Gastrocnemius medialis (tissue), 4 donors: ENCODE data around the gene MUC15. TPM values are rescaled to one million over a fixed set of nuclear protein-coding genes. Genes with fewer than 3 reads are reported as not detected.

Experiments
- ATAC-seq, 2 donors: fragments of 150-250 bp; one replicate each; pipeline ENCODE4 v1.9.1; 2016
- DNase-seq, 2 donors: peaks; one replicate each; pipeline ENCODE4 v3.0.0-alpha.2; 2019
- H3K27ac ChIP-seq, 4 donors: fragments of 200-600 bp; sonication (generic); 1 replicate in 1 of 4; 2 replicates in 3 of 4; pipeline ENCODE4 v1.5.1; 2016 to 2018; ENCODE audit warnings: mild to moderate bottlenecking in 2 of 4, moderate library complexity in 1 of 4
- H3K27me3 ChIP-seq, 3 donors: fragments of 200-600 bp; sonication (generic) in 2 of 3; 1 replicate in 1 of 3; 2 replicates in 2 of 3; pipeline versions ENCODE4 v1.5.1 to v1.6.0; 2016 to 2019; ENCODE audit warnings: mild to moderate bottlenecking in 1 of 3, moderate library complexity in 1 of 3
- H3K36me3 ChIP-seq, 2 donors: fragments of 200-600 bp; sonication (generic) in 1 of 2; one replicate each; pipeline ENCODE4 v1.5.1; 2017 to 2018
- H3K4me1 ChIP-seq, 2 donors: fragments of 200-600 bp; sonication (generic) in 1 of 2; one replicate each; pipeline ENCODE4 v1.5.1; 2016 to 2017; ENCODE audit warnings: mild to moderate bottlenecking in 2 of 2
- H3K4me3 ChIP-seq, 4 donors: fragments of 200-600 bp; sonication (generic) in 3 of 4; 1 replicate in 1 of 4; 2 replicates in 3 of 4; pipeline ENCODE4 v1.5.1; 2016 to 2019; ENCODE audit warnings: mild to moderate bottlenecking in 2 of 4
- H3K9me3 ChIP-seq, 3 donors: fragments of 200-600 bp; sonication (generic) in 2 of 3; 1 replicate in 1 of 3; 2 replicates in 2 of 3; pipeline ENCODE4 v1.5.1; 2016 to 2019
- CTCF ChIP-seq, 5 experiments: fragments of 450-650 bp in 3 of 5; fragments of 200-600 bp in 2 of 5; sonication (generic) in 2 of 5; IDR thresholded peaks in 4 of 5; conservative IDR thresholded peaks in 1 of 5; 1 replicate in 4 of 5; 2 replicates in 1 of 5; pipeline ENCODE4 v1.5.1; 2016 to 2019; ENCODE audit warnings: antibody characterized with exemption in 5 of 5, mild to moderate bottlenecking in 3 of 5, moderate library complexity in 3 of 5
- POLR2A ChIP-seq, 2 donors: fragments of 450-650 bp; IDR thresholded peaks; one replicate each; pipeline ENCODE4 v1.6.1; 2017; ENCODE audit warnings: antibody characterized with exemption in 2 of 2, mild to moderate bottlenecking in 2 of 2, moderate library complexity in 2 of 2
- in situ Hi-C, 4 donors: fragments of 200-750 bp; cut with MboI; loops; one replicate each; pipeline versions ENCODE4 v1.15.0 to v1.8.0; 2017; ENCODE audit warnings: low sequenced_read_pairs in 4 of 4
- intact Hi-C: fragments of 100-400 bp; cut with DNase I; formaldehyde crosslinking; loops from one replicate; pipeline ENCODE4 v1.15.1; 2023; ENCODE audit warnings: low total_unique reads
- total RNA-seq, 4 donors: library from RNA; depleted of rRNA; stranded (reverse); fragments of >200 nt; gene quantifications; one replicate each; pipeline versions ENCODE4 v1.1.0 to v1.2.3, GENCODE V29; 2016

The MUC15 gene
- not detected for total RNA-seq

GRCh38 chr11:26571861-26572654, at the start of gene MUC15:
MUC15 (minus strand) TSS chr11:26572263; CDS start chr11:26567094, 5,169 bp downstream.
- intact Hi-C loops (no loop called here), in situ Hi-C loops (no loop called here)
- H3K4me3 ChIP-seq: no peak within 1 kb of the TSS
- ATAC-seq: no peak
- TF ChIP-seq POLR2A (IDR thresholded peaks at IDR 0.05) (no peak), CTCF (IDR thresholded peaks at IDR 0.05 in 4 of 5, conservative IDR thresholded peaks at IDR 0.05 in 1 of 5) (no peak)
- no peaks in the 10 kb centered on the region for H3K36me3 ChIP-seq
- no peaks in the 10 kb centered on the region for H3K27me3 ChIP-seq
- H3K27ac ChIP-seq: no peak within 1 kb of the TSS
- DNase-seq: no peak
- H3K4me1 ChIP-seq: no peaks in the 10 kb centered on the region
- H3K9me3 ChIP-seq: no peaks in the 10 kb centered on the region

- no peak for DNase-seq
- Histone ChIP-seq H3K27me3 (no peaks in the 10 kb centered on the region), H3K4me3 (no peak overlapping the region), H3K9me3 (no peaks in the 10 kb centered on the region), H3K27ac (no peak overlapping the region), H3K36me3 (no peaks in the 10 kb centered on the region), H3K4me1 (no peaks in the 10 kb centered on the region)
- TF ChIP-seq POLR2A (IDR thresholded peaks at IDR 0.05): no peak
- no peak for TF ChIP-seq CTCF (IDR thresholded peaks at IDR 0.05 in 4 of 5, conservative IDR thresholded peaks at IDR 0.05 in 1 of 5)
- intact Hi-C loops (no loop called here), in situ Hi-C loops (no loop called here)
- ATAC-seq: no peak
Measured at GRCh38 chr11:26621132-26621531, 49.1 kb upstream of the MUC15 start.

GRCh38 chr11:26620282-26621045, 48.4 kb upstream of the MUC15 start:
- Histone ChIP-seq H3K27me3 (no peaks in the 10 kb centered on the region), H3K36me3 (no peaks in the 10 kb centered on the region), H3K4me3 (no peak overlapping the region), H3K4me1 (no peaks in the 10 kb centered on the region), H3K27ac (no peak overlapping the region), H3K9me3 (no peaks in the 10 kb centered on the region)
- in situ Hi-C loops (no loop called here), intact Hi-C loops (no loop called here)
- TF ChIP-seq CTCF (IDR thresholded peaks at IDR 0.05 in 4 of 5, conservative IDR thresholded peaks at IDR 0.05 in 1 of 5) (no peak), POLR2A (IDR thresholded peaks at IDR 0.05) (no peak)
- DNase-seq: no peak
- ATAC-seq: no peak

- TF ChIP-seq POLR2A (IDR thresholded peaks at IDR 0.05) (no peak), CTCF (IDR thresholded peaks at IDR 0.05 in 4 of 5, conservative IDR thresholded peaks at IDR 0.05 in 1 of 5) (no peak)
- H3K9me3 ChIP-seq: no peaks in the 10 kb centered on the region
- H3K4me3 ChIP-seq: no peak overlapping the region
- H3K27me3 ChIP-seq: no peaks in the 10 kb centered on the region
- no peak for DNase-seq
- intact Hi-C loops (no loop called here), in situ Hi-C loops (no loop called here)
- no peaks in the 10 kb centered on the region for H3K36me3 ChIP-seq
- no peak overlapping the region for H3K27ac ChIP-seq
- ATAC-seq: no peak
- H3K4me1 ChIP-seq: no peaks in the 10 kb centered on the region
Measured at GRCh38 chr11:26618441-26618840, 46.4 kb upstream of the MUC15 start.
